Activated T-cell treated with anti-CD3 and anti-CD28 coated beads, Interleukin-2, amount 50 U/mL, for 1 hour (primary cell): ENCODE measurements around the gene MBD5.
"Not testable (repeated sequence)": the region's sequence is repeated elsewhere in the genome, so short reads cannot be mapped to it uniquely, and the experiment has no call there.

Source experiments
- DNase-seq: peaks from one replicate; pipeline ENCODE4 v3.0.0-alpha.2; 2020

The MBD5 gene

GRCh38 chr2:148527488-148528340 is 506.8 kb downstream of the MBD5 start:
- DNase-seq: peak; percentile 29

- DNase-seq: peak; percentile 33
Measured at GRCh38 chr2:148528356-148529064, 507.6 kb downstream of the MBD5 start.

- DNase-seq: no peak
Measured at GRCh38 chr2:148529745-148530144, 508.9 kb downstream of the MBD5 start.

- no peak for DNase-seq
Measured at GRCh38 chr2:148530350-148530749, 509.5 kb downstream of the MBD5 start.

- no peak for DNase-seq
Measured at GRCh38 chr2:148531235-148531634, 510.3 kb downstream of the MBD5 start.

GRCh38 chr2:148531669-148532428 is 511.0 kb downstream of the MBD5 start:
- DNase-seq: no peak

- DNase-seq: no peak
Measured at GRCh38 chr2:148533004-148533403, 512.1 kb downstream of the MBD5 start.

GRCh38 chr2:148533685-148534084 is 512.8 kb downstream of the MBD5 start:
- DNase-seq: no peak

GRCh38 chr2:148534416-148535204 is 513.7 kb downstream of the MBD5 start:
- DNase-seq: no peak

- DNase-seq: no peak
Measured at GRCh38 chr2:148538375-148538774, 517.5 kb downstream of the MBD5 start.

- peak; percentile 26 for DNase-seq
Measured at GRCh38 chr2:148540022-148540421, 519.1 kb downstream of the MBD5 start.

- no peak for DNase-seq
Measured at GRCh38 chr2:148541792-148542191, 520.9 kb downstream of the MBD5 start.

- no peak for DNase-seq
Measured at GRCh38 chr2:148542614-148543013, 521.7 kb downstream of the MBD5 start.

- DNase-seq: not testable (repeated sequence)
Measured at GRCh38 chr2:148543088-148543540, 522.2 kb downstream of the MBD5 start.

- DNase-seq: no peak
Measured at GRCh38 chr2:148545390-148546256, 524.7 kb downstream of the MBD5 start.

- DNase-seq: no peak
Measured at GRCh38 chr2:148546270-148546669, 525.4 kb downstream of the MBD5 start.

GRCh38 chr2:148548716-148549400 is 528.0 kb downstream of the MBD5 start:
- DNase-seq: no peak

- DNase-seq: no peak
Measured at GRCh38 chr2:148552675-148553331, 531.9 kb downstream of the MBD5 start.

GRCh38 chr2:148553332-148553887 is 532.5 kb downstream of the MBD5 start:
- no peak for DNase-seq
